Naive thymus-derived CD4-positive, alpha-beta T cell (primary cell): Measurements from ENCODE around the gene PGRMC2. TPM values are rescaled to one million over a fixed set of nuclear protein-coding genes. Genes with fewer than 3 reads are reported as not detected.

Source experiments
- ATAC-seq: fragments of 150-1000 bp; cut with Tn5 transposase; 2 replicates; pipeline ENCODE4 v1.10.0; 2021; ENCODE audit warnings: mild to moderate bottlenecking, moderate library complexity
- CTCF ChIA-PET: fragments of 350-600 bp; sonication (Branson Sonifier 250); formaldehyde crosslinking; loops from one replicate; lab custom pipeline; 2021; ENCODE audit warnings: antibody characterized with exemption; lab: Charles Lee
- POLR2A ChIA-PET: fragments of 350-600 bp; sonication (Branson Sonifier 250); formaldehyde crosslinking; loops from one replicate; lab custom pipeline; 2021; ENCODE audit warnings: antibody characterized with exemption, inconsistent platforms; lab: Charles Lee
- DNase-seq, 9 donors: peaks; one replicate each; pipeline versions ENCODE4 v3.0.0 to v3.0.0-alpha.2; 2020 to 2022; ENCODE audit warnings: mixed read lengths in 1 of 9
- H3K27ac ChIP-seq: one replicate; pipeline ENCODE4 v1.7.0; 2013; ENCODE audit warnings: mild to moderate bottlenecking, low read depth, low read length, moderate library complexity
- H3K27me3 ChIP-seq, 2 donors: one replicate each; pipeline ENCODE4 v1.7.0; 2013; ENCODE audit warnings: low read length in 2 of 2, mild to moderate bottlenecking in 2 of 2, moderate library complexity in 2 of 2; ENCODE audit not compliant: control insufficient read depth in 2 of 2, insufficient read depth in 2 of 2
- H3K36me3 ChIP-seq, 3 experiments: 1 replicate in 2 of 3; 2 replicates in 1 of 3; pipeline ENCODE4 v1.7.0; 2013; ENCODE audit warnings: low read length in 3 of 3, mild to moderate bottlenecking in 3 of 3, moderate library complexity in 1 of 3; ENCODE audit not compliant: insufficient read depth in 3 of 3, control insufficient read depth in 2 of 3
- H3K4me1 ChIP-seq, 2 donors: one replicate each; pipeline ENCODE4 v1.7.0; 2013; ENCODE audit warnings: low read length in 2 of 2, mild to moderate bottlenecking in 2 of 2, moderate library complexity in 1 of 2; ENCODE audit not compliant: control insufficient read depth in 2 of 2, insufficient read depth in 2 of 2
- H3K4me3 ChIP-seq: 2 replicates; pipeline ENCODE4 v1.7.0; 2013; ENCODE audit warnings: mild to moderate bottlenecking, low read length
- H3K9me3 ChIP-seq, 3 experiments: 1 replicate in 2 of 3; 2 replicates in 1 of 3; pipeline ENCODE4 v1.7.0; 2013; ENCODE audit warnings: low read length in 3 of 3; ENCODE audit not compliant: control insufficient read depth in 2 of 3
- H3K27ac Mint-ChIP-seq, 9 donors: one replicate each; pipeline ENCODE4 v1.8.0; 2020 to 2022; ENCODE audit warnings: mixed read lengths in 9 of 9, mild to moderate bottlenecking in 8 of 9, moderate library complexity in 5 of 9, inconsistent platforms in 2 of 9
- H3K27me3 Mint-ChIP-seq, 5 donors: one replicate each; pipeline ENCODE4 v1.8.0; 2021 to 2022; ENCODE audit warnings: mixed read lengths in 5 of 5, mild to moderate bottlenecking in 1 of 5
- H3K36me3 Mint-ChIP-seq, 5 donors: one replicate each; pipeline ENCODE4 v1.8.0; 2020 to 2022; ENCODE audit warnings: mixed read lengths in 5 of 5, mild to moderate bottlenecking in 3 of 5, inconsistent platforms in 1 of 5
- H3K4me1 Mint-ChIP-seq, 7 donors: one replicate each; pipeline ENCODE4 v1.8.0; 2020 to 2022; ENCODE audit warnings: mixed read lengths in 7 of 7, mild to moderate bottlenecking in 3 of 7, inconsistent platforms in 1 of 7
- H3K4me3 Mint-ChIP-seq, 10 donors: one replicate each; pipeline ENCODE4 v1.8.0; 2020 to 2022; ENCODE audit warnings: mild to moderate bottlenecking in 10 of 10, mixed read lengths in 10 of 10, moderate library complexity in 6 of 10, inconsistent platforms in 2 of 10
- H3K9me3 Mint-ChIP-seq, 11 donors: one replicate each; pipeline ENCODE4 v1.8.0; 2020 to 2022; ENCODE audit warnings: mixed read lengths in 11 of 11, mild to moderate bottlenecking in 4 of 11, inconsistent platforms in 1 of 11, moderate library complexity in 1 of 11
- intact Hi-C, 2 donors: fragments of 100-400 bp; cut with micrococcal nuclease; formaldehyde crosslinking; loops; one replicate each; pipeline ENCODE4 v1.15.1; 2023
- polyA plus RNA-seq, 2 donors: library from polyadenylated mRNA; unstranded; fragments of 300-500 nt; fragmentation: Illumina TruSeq; gene quantifications; one replicate each; pipeline ENCODE4 v1.2.3, GENCODE V29; 2021
- total RNA-seq, 6 experiments: library from RNA in 5 of 6; stranded (reverse) in 5 of 6; gene quantifications; 1 replicate in 5 of 6; 2 replicates in 1 of 6; pipeline ENCODE4 v1.2.3 and lab custom pipeline; 2021 to 2026

Gene PGRMC2
- total and polyA plus RNA-seq, 7 experiments from 2014 or later = 17.4 to 65.6 (median 42.6) TPM

DNA sequence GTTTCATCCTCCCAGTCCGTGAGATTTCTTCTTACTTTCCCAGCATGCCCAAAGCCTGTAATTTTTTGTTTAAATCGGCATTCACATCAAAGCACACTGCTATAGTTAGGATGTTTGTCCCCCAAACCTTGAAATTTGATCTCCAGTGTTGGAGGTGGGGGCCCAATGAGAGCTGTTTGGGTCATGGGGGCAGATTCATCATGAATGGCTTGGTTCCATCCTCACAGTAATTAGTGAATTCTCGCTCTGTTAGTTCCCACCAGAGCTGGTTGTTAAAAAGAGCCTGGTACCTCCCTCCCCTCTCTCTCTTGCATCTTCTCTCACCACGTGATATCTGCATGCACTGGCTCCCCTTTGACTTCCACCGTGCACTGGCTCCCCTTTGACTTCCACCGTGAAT is 40.5 kb upstream of the PGRMC2 start:
- H3K4me1 ChIP-seq = no peaks in the 10 kb centered on the region
- ChIA-PET POLR2A (no interaction called here), CTCF (no interaction called here)
- Mint-ChIP-seq H3K4me3 (no peak overlapping the region), H3K27ac (no peak overlapping the region), H3K36me3 (peaks cover 0 to 34% (median 11%) of the 10 kb centered on the region in 5 donors), H3K9me3 (peaks cover 0 to 5% (median 0%) of the 10 kb centered on the region in 11 donors), H3K27me3 (no peaks in the 10 kb centered on the region), H3K4me1 (peaks cover 0 to 1% (median 0%) of the 10 kb centered on the region in 7 donors)
- H3K27ac ChIP-seq = no peak overlapping the region
- intact Hi-C loops = no loop called here
- no peaks in the 10 kb centered on the region for H3K9me3 ChIP-seq
- DNase-seq (no peak), ATAC-seq (no peak)
- H3K36me3 ChIP-seq = peaks cover 0 to 5% (median 1%) of the 10 kb centered on the region in 3 experiments
- H3K4me3 ChIP-seq = no peak overlapping the region
- no peaks in the 10 kb centered on the region for H3K27me3 ChIP-seq

DNA sequence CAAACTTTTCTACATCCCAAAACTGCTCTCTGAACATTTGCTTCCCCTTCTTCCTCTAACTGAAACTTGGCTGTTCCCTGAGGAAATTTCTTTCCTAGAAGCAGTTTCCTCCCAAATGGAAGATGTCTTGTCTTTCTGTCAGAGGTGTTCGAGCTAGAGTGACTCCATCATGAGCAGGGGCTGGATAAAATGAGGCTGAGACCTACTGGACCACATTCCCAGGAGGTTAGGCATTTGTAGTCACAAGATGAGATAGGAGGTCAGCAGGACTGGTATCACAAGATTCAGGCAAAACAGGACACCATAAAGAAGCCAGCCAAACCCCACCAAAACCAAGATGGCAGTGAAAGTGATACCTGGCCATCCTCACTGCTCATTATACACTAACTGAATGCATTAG is 35.8 kb upstream of the PGRMC2 start:
- no peak for ATAC-seq
- Histone ChIP-seq H3K27me3 (no peaks in the 10 kb centered on the region), H3K36me3 (peaks cover 0 to 7% (median 5%) of the 10 kb centered on the region in 3 experiments), H3K27ac (no peak overlapping the region), H3K4me1 (no peaks in the 10 kb centered on the region), H3K9me3 (no peaks in the 10 kb centered on the region), H3K4me3 (no peak overlapping the region)
- no peak for DNase-seq
- CTCF ChIA-PET = no interaction called here
- Mint-ChIP-seq H3K9me3 (no peaks in the 10 kb centered on the region), H3K36me3 (peaks cover 0 to 32% (median 9%) of the 10 kb centered on the region in 5 donors), H3K27me3 (no peaks in the 10 kb centered on the region), H3K4me3 (no peak overlapping the region), H3K27ac (no peak overlapping the region), H3K4me1 (no peaks in the 10 kb centered on the region)
- intact Hi-C loops = no loop called here
- POLR2A ChIA-PET = no interaction called here

DNA sequence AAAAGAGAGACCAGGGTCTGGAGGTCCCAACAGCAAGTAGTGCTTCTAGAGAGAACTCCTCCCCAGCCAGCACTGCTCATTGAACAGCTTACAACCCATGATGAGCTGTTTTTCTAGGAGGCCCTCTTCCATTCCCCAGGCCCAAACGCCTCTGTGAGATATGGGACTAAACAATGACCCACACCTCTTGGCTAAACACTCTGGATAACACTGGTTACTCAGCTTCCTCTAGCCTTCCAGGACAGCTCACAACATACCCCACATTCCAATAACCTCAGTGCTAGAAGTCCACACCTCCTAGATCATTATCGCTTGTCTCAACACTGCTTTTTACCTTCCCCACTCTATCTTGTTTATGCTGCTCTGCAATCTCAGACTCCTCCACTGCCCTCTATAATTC is 35.4 kb upstream of the PGRMC2 start:
- Histone ChIP-seq H3K36me3 (peaks cover 0 to 7% (median 5%) of the 10 kb centered on the region in 3 experiments), H3K9me3 (no peaks in the 10 kb centered on the region), H3K27ac (no peak overlapping the region), H3K4me1 (no peaks in the 10 kb centered on the region), H3K4me3 (no peak overlapping the region), H3K27me3 (no peaks in the 10 kb centered on the region)
- H3K36me3 Mint-ChIP-seq = peaks cover 0 to 33% (median 12%) of the 10 kb centered on the region in 5 donors
- no peaks in the 10 kb centered on the region for H3K4me1 Mint-ChIP-seq
- DNase-seq (no peak), ATAC-seq (no peak)
- intact Hi-C loops = no loop called here
- H3K9me3 Mint-ChIP-seq = no peaks in the 10 kb centered on the region
- H3K27ac Mint-ChIP-seq = no peak overlapping the region
- POLR2A ChIA-PET = no interaction called here
- H3K27me3 Mint-ChIP-seq = no peaks in the 10 kb centered on the region
- CTCF ChIA-PET = no interaction called here
- no peak overlapping the region for H3K4me3 Mint-ChIP-seq

DNA sequence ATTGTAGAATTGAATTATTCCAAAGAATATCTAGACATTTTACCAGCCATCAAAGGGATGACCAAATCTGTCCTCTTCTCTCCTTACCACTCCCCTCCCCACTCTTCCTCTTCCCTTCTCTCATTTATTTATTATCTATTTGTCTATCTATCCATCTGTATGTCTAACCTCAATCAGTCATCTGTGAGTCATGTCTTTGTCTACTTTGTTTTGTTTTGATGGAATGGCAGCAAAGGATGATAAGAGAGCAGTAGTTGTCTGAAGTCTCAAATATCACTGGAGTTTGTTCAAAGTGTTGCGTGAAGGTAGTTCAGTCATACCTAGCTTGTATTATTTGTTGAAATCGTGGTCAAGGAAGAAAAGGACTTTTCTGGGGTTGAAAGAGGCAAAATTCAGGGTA is 34.7 kb upstream of the PGRMC2 start:
- Histone ChIP-seq H3K27ac (no peak overlapping the region), H3K9me3 (no peaks in the 10 kb centered on the region), H3K4me1 (no peaks in the 10 kb centered on the region), H3K27me3 (no peaks in the 10 kb centered on the region), H3K4me3 (no peak overlapping the region), H3K36me3 (peaks cover 0 to 11% (median 5%) of the 10 kb centered on the region in 3 experiments)
- intact Hi-C loops = no loop called here
- Mint-ChIP-seq H3K9me3 (no peaks in the 10 kb centered on the region), H3K4me1 (no peaks in the 10 kb centered on the region), H3K4me3 (no peak overlapping the region), H3K27me3 (no peaks in the 10 kb centered on the region), H3K36me3 (peaks cover 2 to 33% (median 12%) of the 10 kb centered on the region in 5 donors), H3K27ac (no peak overlapping the region)
- ChIA-PET CTCF (no interaction called here), POLR2A (no interaction called here)
- DNase-seq = no peak
- no peak for ATAC-seq

DNA sequence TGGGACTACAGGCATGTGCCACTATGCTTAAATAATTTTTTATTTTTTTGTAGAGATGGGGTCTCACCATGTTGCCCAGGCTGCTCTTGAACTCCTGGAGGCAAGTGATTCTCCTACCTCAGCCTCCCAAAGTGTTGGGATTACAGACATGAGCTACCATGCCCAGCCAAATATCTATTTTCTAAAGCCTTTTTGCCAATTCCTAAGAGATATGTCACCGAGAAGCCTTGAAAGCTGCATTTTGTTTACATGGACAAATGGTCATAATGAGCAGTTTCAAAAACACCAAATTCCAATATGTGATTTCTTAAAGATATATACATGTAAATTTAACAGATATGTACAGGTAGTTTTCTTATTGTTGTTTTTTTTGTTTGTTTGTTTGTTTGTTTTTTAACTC is 33.0 kb upstream of the PGRMC2 start:
- Mint-ChIP-seq H3K36me3 (peaks cover 6 to 40% (median 23%) of the 10 kb centered on the region in 5 donors), H3K4me3 (no peak overlapping the region), H3K27me3 (no peaks in the 10 kb centered on the region), H3K27ac (no peak overlapping the region), H3K4me1 (no peaks in the 10 kb centered on the region), H3K9me3 (no peaks in the 10 kb centered on the region)
- intact Hi-C loops = no loop called here
- H3K36me3 ChIP-seq = peaks cover 0 to 14% (median 5%) of the 10 kb centered on the region in 3 experiments
- POLR2A ChIA-PET = no interaction called here
- H3K4me1 ChIP-seq = no peaks in the 10 kb centered on the region
- DNase-seq (no peak), ATAC-seq (no peak)
- no peaks in the 10 kb centered on the region for H3K27me3 ChIP-seq
- CTCF ChIA-PET = no interaction called here
- H3K9me3 ChIP-seq = no peaks in the 10 kb centered on the region
- H3K27ac ChIP-seq = no peak overlapping the region
- H3K4me3 ChIP-seq = no peak overlapping the region

DNA sequence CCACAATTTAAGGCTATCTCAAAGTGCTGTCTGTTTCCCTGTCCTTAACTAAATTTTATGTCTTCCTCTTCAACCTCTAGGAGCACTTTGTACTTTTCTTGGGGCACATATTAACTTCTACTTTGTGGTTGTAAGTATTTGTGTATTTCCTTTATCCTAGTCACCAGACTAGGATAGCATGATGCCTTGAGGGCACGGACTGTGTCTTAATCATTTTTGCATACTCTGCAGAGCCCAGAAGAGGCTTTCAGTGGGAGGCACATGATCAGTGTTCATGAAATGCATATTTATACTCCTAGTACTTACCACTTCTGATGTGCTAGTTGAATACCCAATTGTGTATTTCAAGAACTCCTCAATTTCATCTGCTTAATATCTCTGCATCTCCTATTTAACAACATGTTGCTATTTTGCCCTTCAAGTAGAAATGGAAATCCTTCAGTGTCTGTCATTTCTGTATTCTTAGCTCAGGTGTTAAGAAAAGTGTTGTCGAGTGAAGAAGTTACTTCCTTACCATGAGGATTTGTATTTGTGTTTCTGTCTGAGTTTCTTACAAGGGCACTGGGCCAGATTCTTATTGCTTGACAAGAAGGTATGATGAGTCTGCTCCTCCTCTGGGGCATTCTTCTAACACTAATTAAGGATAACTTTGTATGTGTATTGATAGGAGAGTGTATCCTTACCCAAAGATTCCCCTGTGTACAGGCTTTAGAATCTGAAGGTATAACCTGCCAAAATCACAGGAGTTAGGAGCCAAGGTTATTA is 28.3 kb upstream of the PGRMC2 start:
- Histone ChIP-seq H3K4me3 (no peak overlapping the region), H3K36me3 (peaks cover 0 to 7% (median 0%) of the 10 kb centered on the region in 3 experiments), H3K9me3 (no peaks in the 10 kb centered on the region), H3K27ac (no peak overlapping the region), H3K4me1 (no peaks in the 10 kb centered on the region), H3K27me3 (no peaks in the 10 kb centered on the region)
- ATAC-seq (no peak), DNase-seq (no peak)
- Mint-ChIP-seq H3K27ac (no peak overlapping the region), H3K36me3 (peaks cover 6 to 55% (median 36%) of the 10 kb centered on the region in 5 donors), H3K27me3 (no peaks in the 10 kb centered on the region), H3K9me3 (no peaks in the 10 kb centered on the region), H3K4me1 (no peaks in the 10 kb centered on the region), H3K4me3 (no peak overlapping the region)
- ChIA-PET POLR2A (no interaction called here), CTCF (interaction anchor here (0.7 kb wide), 1 partner anchor 136 kb away, joined by 3 read pairs; no protein-coding TSS in a partner anchor)
- intact Hi-C loops = no loop called here
